NCI-H748 (cell line): ENCODE results near the gene KANSL1.
"Not testable (repeated sequence)": the region's sequence is repeated elsewhere in the genome, so short reads cannot be mapped to it uniquely, and the experiment has no call there.

ENCODE experiments used
- DNase-seq: peaks from one replicate; lab custom pipeline; 2025; ENCODE audit not compliant: unreplicated experiment; lab: John Stamatoyannopoulos, UW

KANSL1 gene

DNA sequence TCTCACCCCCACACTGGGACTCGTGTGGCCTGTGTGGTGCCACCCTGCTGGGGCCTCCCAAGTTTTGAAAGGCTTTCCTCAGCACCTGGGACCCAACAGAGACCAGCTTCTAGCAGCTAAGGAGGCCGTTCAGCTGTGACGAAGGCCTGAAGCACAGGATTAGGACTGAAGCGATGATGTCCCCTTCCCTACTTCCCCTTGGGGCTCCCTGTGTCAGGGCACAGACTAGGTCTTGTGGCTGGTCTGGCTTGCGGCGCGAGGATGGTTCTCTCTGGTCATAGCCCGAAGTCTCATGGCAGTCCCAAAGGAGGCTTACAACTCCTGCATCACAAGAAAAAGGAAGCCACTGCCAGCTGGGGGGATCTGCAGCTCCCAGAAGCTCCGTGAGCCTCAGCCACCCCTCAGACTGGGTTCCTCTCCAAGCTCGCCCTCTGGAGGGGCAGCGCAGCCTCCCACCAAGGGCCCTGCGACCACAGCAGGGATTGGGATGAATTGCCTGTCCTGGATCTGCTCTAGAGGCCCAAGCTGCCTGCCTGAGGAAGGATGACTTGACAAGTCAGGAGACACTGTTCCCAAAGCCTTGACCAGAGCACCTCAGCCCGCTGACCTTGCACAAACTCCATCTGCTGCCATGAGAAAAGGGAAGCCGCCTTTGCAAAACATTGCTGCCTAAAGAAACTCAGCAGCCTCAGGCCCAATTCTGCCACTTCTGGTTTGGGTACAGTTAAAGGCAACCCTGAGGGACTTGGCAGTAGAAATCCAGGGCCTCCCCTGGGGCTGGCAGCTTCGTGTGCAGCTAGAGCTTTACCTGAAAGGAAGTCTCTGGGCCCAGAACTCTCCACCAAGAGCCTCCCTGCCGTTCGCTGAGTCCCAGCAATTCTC lies 166.8 kb downstream of the KANSL1 start:
- DNase-seq: no peak

DNA sequence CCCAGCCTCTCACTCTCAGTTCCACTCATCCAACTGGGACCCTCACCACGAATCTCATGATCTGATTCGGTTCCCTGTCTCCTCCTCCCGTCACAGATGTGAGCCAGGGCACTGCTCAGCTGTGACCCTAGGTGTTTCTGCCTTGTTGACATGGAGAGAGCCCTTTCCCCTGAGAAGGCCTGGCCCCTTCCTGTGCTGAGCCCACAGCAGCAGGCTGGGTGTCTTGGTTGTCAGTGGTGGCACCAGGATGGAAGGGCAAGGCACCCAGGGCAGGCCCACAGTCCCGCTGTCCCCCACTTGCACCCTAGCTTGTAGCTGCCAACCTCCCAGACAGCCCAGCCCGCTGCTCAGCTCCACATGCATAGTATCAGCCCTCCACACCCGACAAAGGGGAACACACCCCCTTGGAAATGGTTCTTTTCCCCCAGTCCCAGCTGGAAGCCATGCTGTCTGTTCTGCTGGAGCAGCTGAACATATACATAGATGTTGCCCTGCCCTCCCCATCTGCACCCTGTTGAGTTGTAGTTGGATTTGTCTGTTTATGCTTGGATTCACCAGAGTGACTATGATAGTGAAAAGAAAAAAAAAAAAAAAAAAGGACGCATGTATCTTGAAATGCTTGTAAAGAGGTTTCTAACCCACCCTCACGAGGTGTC lies 167.6 kb downstream of the KANSL1 start:
- DNase-seq: no peak

DNA sequence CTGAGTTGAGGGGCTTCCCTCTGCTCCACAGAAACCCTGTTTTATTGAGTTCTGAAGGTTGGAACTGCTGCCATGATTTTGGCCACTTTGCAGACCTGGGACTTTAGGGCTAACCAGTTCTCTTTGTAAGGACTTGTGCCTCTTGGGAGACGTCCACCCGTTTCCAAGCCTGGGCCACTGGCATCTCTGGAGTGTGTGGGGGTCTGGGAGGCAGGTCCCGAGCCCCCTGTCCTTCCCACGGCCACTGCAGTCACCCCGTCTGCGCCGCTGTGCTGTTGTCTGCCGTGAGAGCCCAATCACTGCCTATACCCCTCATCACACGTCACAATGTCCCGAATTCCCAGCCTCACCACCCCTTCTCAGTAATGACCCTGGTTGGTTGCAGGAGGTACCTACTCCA lies 168.2 kb downstream of the KANSL1 start:
- no peak for DNase-seq

DNA sequence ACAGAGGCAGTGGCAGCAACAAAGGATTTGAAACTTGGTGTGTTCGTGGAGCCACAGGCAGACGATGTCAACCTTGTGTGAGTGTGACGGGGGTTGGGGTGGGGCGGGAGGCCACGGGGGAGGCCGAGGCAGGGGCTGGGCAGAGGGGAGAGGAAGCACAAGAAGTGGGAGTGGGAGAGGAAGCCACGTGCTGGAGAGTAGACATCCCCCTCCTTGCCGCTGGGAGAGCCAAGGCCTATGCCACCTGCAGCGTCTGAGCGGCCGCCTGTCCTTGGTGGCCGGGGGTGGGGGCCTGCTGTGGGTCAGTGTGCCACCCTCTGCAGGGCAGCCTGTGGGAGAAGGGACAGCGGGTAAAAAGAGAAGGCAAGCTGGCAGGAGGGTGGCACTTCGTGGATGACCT lies 168.6 kb downstream of the KANSL1 start:
- DNase-seq: no peak

GRCh38 chr17:46023783-46024388 lies 169.3 kb downstream of the KANSL1 start:
- no peak for DNase-seq

GRCh38 chr17:46023366-46023765 lies 169.9 kb downstream of the KANSL1 start:
- DNase-seq: not testable (repeated sequence)

DNA sequence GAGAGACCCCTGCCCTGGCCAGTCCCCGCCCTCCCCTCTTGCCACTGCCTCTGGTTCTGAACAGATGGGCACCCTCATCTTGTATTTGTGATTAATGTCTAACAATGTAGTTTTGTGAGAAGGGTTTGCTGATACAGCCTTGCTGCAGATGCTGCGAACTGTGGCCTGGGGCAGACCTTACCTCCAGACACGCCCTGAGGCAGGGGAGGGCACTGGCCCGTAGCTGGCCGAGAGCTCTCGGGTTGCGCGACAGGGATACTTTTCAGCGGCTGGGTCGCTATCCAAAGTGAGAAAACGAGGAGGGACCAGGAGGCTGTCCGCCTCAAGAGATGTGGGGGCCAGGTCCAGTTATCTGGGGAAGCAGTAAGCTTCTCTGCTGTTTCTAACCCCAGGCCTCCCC lies 172.2 kb downstream of the KANSL1 start:
- no peak for DNase-seq

GRCh38 chr17:46020023-46020761 lies 173.0 kb downstream of the KANSL1 start:
- DNase-seq: no peak

- DNase-seq: not testable (repeated sequence)
Observed at GRCh38 chr17:46019408-46019925, 173.8 kb downstream of the KANSL1 start.

GRCh38 chr17:46013502-46014165 lies 179.6 kb downstream of the KANSL1 start:
- DNase-seq: no peak

DNA sequence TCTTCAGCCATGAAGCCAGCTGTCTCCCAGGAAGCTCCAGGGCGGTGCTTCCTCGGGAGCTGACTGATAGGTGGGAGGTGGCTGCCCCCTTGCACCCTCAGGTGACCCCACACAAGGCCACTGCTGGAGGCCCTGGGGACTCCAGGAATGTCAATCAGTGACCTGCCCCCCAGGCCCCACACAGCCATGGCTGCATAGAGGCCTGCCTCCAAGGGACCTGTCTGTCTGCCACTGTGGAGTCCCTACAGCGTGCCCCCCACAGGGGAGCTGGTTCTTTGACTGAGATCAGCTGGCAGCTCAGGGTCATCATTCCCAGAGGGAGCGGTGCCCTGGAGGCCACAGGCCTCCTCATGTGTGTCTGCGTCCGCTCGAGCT lies 180.1 kb downstream of the KANSL1 start:
- no peak for DNase-seq

- no peak for DNase-seq
Observed at GRCh38 chr17:46012506-46013079, 180.6 kb downstream of the KANSL1 start.

DNA sequence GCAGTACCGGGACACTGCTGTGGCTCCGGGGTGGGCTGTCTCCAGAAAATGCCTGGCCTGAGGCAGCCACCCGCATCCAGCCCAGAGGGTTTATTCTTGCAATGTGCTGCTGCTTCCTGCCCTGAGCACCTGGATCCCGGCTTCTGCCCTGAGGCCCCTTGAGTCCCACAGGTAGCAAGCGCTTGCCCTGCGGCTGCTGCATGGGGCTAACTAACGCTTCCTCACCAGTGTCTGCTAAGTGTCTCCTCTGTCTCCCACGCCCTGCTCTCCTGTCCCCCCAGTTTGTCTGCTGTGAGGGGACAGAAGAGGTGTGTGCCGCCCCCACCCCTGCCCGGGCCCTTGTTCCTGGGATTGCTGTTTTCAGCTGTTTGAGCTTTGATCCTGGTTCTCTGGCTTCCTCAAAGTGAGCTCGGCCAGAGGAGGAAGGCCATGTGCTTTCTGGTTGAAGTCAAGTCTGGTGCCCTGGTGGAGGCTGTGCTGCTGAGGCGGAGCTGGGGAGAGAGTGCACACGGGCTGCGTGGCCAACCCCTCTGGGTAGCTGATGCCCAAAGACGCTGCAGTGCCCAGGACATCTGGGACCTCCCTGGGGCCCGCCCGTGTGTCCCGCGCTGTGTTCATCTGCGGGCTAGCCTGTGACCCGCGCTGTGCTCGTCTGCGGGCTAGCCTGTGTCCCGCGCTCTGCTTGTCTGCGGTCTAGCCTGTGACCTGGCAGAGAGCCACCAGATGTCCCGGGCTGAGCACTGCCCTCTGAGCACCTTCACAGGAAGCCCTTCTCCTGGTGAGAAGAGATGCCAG lies 181.3 kb downstream of the KANSL1 start:
- DNase-seq: no peak

- DNase-seq: no peak
Observed at GRCh38 chr17:46010597-46011186, 182.5 kb downstream of the KANSL1 start.

- no peak for DNase-seq
Observed at GRCh38 chr17:46009681-46010596, 183.3 kb downstream of the KANSL1 start.

GRCh38 chr17:46008591-46008990 lies 184.6 kb downstream of the KANSL1 start:
- DNase-seq: no peak

GRCh38 chr17:46007461-46007965 lies 185.7 kb downstream of the KANSL1 start:
- no peak for DNase-seq

GRCh38 chr17:46006082-46006481 lies 187.1 kb downstream of the KANSL1 start:
- not testable (repeated sequence) for DNase-seq
